Osteocyte (in vitro differentiated cells): ENCODE data around the gene C1orf105. TPM values are rescaled to one million over a fixed set of nuclear protein-coding genes. Genes with fewer than 3 reads are reported as not detected.

Source experiments
- DNase-seq: peaks from one replicate; pipeline ENCODE4 v3.0.0; 2021; ENCODE audit warnings: mixed read lengths; ENCODE audit not compliant: unreplicated experiment; ENCODE audit errors: extremely low spot score
- H3K27ac Mint-ChIP-seq: one replicate; pipeline ENCODE4 v1.8.0; 2021; ENCODE audit warnings: mild to moderate bottlenecking, mixed read lengths; ENCODE audit not compliant: unreplicated experiment
- H3K27me3 Mint-ChIP-seq: one replicate; pipeline ENCODE4 v1.8.0; 2021; ENCODE audit warnings: mixed read lengths; ENCODE audit not compliant: unreplicated experiment
- H3K36me3 Mint-ChIP-seq: one replicate; pipeline ENCODE4 v1.8.0; 2021; ENCODE audit warnings: mixed read lengths; ENCODE audit not compliant: unreplicated experiment
- H3K4me1 Mint-ChIP-seq: one replicate; pipeline ENCODE4 v1.8.0; 2021; ENCODE audit warnings: mixed read lengths; ENCODE audit not compliant: unreplicated experiment
- H3K4me3 Mint-ChIP-seq: one replicate; pipeline ENCODE4 v1.8.0; 2021; ENCODE audit warnings: mild to moderate bottlenecking, moderate library complexity, mixed read lengths; ENCODE audit not compliant: unreplicated experiment
- H3K9me3 Mint-ChIP-seq: one replicate; pipeline ENCODE4 v1.8.0; 2021; ENCODE audit warnings: mixed read lengths; ENCODE audit not compliant: unreplicated experiment
- total RNA-seq: library from RNA; stranded (reverse); gene quantifications from 2 replicates; pipeline ENCODE4 v1.2.1, GENCODE V29; 2021
- TF ChIP-seq, protein P1 (sequence below): fragments of 200-600 bp; sonication (generic); IDR thresholded peaks from 2 replicates; pipeline ENCODE4 v1.5.0; 2021; ENCODE audit warnings: antibody characterized with exemption, mild to moderate bottlenecking, moderate library complexity

The C1orf105 gene
- total RNA-seq, 1 donor from 2014 or later: not detected

DNA sequence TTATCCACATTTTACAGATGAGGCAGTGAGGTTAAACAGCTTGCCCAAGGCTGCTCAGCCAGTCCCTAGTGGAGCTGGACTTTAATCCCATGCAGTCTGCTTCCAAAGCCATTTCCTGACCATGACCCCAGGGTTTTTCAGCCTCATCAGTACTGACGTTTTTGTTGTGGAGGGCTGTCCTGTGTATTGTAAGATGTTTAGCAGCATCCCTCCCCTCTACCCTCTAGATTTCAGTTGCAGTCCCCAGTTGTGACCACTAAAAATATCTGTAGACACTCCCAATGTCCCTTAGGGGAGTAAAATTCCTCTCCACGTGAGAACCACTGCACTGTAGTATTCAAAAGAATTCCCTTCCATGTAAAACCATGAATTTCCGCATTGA, 30.2 kb upstream of the C1orf105 start:
- H3K4me3 Mint-ChIP-seq: no peak overlapping the region
- peaks cover 62% of the 10 kb centered on the region for H3K4me1 Mint-ChIP-seq
- peaks cover 16% of the 10 kb centered on the region for H3K36me3 Mint-ChIP-seq
- no peak for DNase-seq
- TF ChIP-seq, protein P1, sequence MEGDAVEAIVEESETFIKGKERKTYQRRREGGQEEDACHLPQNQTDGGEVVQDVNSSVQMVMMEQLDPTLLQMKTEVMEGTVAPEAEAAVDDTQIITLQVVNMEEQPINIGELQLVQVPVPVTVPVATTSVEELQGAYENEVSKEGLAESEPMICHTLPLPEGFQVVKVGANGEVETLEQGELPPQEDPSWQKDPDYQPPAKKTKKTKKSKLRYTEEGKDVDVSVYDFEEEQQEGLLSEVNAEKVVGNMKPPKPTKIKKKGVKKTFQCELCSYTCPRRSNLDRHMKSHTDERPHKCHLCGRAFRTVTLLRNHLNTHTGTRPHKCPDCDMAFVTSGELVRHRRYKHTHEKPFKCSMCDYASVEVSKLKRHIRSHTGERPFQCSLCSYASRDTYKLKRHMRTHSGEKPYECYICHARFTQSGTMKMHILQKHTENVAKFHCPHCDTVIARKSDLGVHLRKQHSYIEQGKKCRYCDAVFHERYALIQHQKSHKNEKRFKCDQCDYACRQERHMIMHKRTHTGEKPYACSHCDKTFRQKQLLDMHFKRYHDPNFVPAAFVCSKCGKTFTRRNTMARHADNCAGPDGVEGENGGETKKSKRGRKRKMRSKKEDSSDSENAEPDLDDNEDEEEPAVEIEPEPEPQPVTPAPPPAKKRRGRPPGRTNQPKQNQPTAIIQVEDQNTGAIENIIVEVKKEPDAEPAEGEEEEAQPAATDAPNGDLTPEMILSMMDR: no peak
- peak overlapping the region; percentile 86 for H3K27ac Mint-ChIP-seq
- H3K27me3 Mint-ChIP-seq: no peaks in the 10 kb centered on the region
- no peaks in the 10 kb centered on the region for H3K9me3 Mint-ChIP-seq

DNA sequence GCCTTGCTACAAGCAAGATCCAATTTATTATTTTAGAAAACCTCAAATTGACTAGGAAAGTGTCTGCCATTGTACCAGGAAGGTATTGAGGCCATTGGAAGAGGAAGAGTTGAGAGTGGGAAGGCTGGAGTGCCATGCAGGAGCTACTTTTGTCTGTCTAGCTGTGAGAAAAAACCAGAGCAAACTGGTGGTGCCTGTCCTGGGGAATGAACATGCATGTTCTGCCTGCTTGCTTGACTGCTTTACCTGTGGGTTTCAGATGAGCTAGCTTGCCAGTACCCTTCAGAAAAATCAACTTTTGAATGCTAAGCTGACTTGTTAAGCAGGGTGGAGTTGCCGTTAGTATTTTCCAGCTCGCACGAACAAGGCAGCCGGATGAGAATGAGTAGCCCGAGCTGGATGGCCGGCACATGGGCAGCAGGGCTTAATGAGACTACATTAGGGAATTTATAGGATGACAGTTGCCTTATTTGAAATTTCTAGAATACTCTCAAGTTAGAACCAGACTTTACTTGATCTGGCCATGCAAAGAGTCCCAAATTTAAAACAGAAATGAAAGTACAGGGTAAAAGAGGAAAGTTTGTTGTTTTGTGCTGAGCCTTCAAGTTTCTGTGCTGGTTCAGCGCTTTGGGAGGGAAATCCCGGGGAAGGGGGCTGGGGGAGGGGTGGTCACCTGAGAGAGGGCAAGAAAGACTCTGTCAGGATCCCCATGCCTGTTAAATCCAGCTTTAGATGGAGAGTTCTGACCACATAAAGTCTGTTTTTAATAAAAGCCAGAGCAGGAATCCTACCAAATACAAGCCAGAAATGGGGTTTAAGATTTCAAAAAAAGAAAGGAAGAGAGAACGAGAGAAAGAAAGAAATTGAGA, 29.6 kb upstream of the C1orf105 start:
- Mint-ChIP-seq H3K4me3 (peak overlapping the region; percentile 26), H3K27ac (peak overlapping the region; percentile 86), H3K4me1 (peaks cover 62% of the 10 kb centered on the region), H3K9me3 (no peaks in the 10 kb centered on the region), H3K27me3 (no peaks in the 10 kb centered on the region), H3K36me3 (peaks cover 16% of the 10 kb centered on the region)
- TF ChIP-seq, protein P1: no peak
- DNase-seq: no peak

DNA sequence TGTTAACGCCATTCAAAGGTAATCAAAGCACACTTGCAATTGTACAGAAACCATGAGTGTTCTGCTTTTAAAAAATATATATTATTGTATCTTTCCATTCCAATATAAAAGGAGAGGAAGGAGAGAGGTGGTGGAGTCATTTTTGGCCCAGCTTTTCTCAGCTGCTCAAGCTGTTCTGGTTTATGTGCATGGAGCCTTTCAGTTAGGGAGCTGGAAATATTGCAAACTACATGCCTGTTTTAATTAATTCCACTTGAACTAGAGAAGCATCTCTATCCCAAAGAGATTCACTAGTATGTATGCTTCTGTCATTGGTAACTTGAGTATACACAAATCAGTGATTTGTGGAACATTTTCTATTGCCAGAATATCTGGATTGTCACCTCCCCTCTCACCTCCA, 28.5 kb upstream of the C1orf105 start:
- TF ChIP-seq, protein P1: no peak
- peaks cover 60% of the 10 kb centered on the region for H3K4me1 Mint-ChIP-seq
- H3K27me3 Mint-ChIP-seq: no peaks in the 10 kb centered on the region
- H3K36me3 Mint-ChIP-seq: peaks cover 16% of the 10 kb centered on the region
- H3K9me3 Mint-ChIP-seq: no peaks in the 10 kb centered on the region
- H3K27ac Mint-ChIP-seq: peak overlapping the region; percentile 86
- DNase-seq: no peak
- H3K4me3 Mint-ChIP-seq: no peak overlapping the region

DNA sequence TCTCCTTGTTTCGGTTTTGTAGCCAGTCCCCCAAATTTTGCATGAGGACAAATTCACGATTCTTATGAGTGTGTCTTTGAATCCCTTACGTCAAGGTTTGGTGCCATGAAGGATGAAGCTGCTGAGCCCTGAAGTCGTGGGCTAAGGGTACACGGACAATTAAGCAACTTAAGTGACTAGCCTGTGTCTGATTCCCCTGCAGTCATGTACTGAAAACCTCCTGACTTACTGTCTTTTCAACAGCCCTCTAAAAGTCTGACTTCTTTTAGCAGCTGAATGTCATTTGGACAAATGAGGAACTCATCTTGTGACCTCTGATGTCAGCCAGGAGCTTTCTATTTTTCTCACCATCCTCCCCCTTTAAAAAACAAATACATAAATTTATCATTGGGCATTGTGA, 27.1 kb upstream of the C1orf105 start:
- no peak for DNase-seq
- Mint-ChIP-seq H3K4me1 (peaks cover 70% of the 10 kb centered on the region), H3K36me3 (peaks cover 16% of the 10 kb centered on the region), H3K27me3 (no peaks in the 10 kb centered on the region), H3K4me3 (no peak overlapping the region), H3K9me3 (no peaks in the 10 kb centered on the region), H3K27ac (peak overlapping the region; percentile 50)
- TF ChIP-seq, protein P1: no peak

DNA sequence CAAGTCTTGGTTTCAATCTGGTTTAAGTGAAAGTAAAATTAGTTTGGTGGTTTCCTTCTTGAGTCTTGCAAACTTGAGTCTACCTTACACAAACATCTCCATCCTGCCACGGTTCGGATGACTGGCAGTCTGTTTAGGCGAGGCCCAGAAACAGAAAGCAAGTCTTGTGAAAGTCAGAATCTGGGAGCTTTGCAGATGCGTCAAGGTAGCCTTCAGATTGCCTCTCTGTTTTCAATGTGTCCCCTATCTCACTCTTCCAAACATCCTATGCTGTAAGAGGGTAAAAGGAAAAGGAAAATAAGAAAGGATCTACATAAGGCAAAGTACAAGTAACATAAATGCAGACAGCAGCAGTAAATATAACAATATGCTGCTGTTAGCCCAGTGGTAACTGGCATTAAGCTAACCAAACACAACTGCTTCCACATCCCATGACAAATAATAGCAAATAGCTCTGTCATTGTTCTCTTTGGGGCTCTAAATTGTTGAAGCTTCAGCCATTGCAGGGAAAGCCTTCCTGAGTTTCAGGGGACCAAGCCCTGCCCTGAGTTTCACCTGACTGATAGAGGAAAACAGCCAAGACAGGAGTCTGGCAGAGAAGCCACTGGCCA, 26.2 kb upstream of the C1orf105 start:
- TF ChIP-seq, protein P1: no peak
- peak overlapping the region; percentile 71 for H3K27ac Mint-ChIP-seq
- H3K4me3 Mint-ChIP-seq: no peak overlapping the region
- H3K27me3 Mint-ChIP-seq: no peaks in the 10 kb centered on the region
- no peak for DNase-seq
- peaks cover 79% of the 10 kb centered on the region for H3K4me1 Mint-ChIP-seq
- no peaks in the 10 kb centered on the region for H3K9me3 Mint-ChIP-seq
- H3K36me3 Mint-ChIP-seq: peaks cover 14% of the 10 kb centered on the region
